ENCODE data around the gene IL1RAPL2.

GRCh38 chrX:105269386-105269785 is 703.4 kb downstream of the IL1RAPL2 start:
- TF ChIP-seq CTCF (IDR thresholded peaks at IDR 0.05; ENCODE audit: low read depth, low read length, poor library complexity, severe bottlenecking) = no peak
- no peak for TF ChIP-seq EZH2phosphoT487 (IDR thresholded peaks at IDR 0.05; ENCODE audit: borderline replicate concordance, low read length)

Measured in DOHH2 (cell line).